ENCODE results near the gene ANKRD11.

Gene ANKRD11

DNA sequence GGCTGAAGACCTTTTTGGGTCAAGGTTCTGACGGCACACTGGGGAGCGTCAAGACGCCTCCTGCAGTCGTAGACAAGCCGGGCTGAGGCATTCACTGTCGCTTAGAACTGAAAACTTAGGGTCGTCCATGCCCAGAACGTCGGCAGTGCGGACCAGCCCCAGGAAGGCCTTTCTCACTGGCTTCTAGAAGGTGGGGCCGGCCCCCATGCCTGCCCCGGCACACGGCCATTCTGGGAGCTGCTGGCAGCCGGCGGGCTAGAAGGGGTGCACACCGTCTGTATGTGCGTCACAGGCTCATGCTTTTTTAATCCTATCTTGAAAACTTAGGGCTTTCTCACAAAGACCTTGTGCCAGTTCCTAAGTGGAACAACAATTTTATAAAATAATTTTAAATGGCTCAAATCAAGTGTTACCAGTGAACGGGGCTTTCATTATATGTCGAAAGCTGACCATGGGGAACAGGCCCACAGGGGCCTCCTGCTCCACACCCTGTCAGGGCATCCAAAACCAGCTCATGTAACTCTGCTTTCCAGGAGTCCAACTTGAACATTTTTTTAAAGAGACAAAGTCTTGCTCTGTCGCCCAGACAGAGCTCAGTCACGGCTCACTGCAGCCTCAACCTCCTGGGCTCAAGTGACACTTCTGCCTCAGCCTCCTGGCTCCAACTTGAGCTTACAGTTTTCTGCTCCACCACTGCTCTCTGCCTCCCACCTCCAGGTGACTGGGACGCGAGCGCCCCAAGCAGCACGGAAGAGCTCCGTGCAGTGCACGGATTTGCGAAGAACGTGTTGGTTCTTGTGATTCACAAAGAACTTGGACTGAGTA is 111.2 kb downstream of the ANKRD11 start:
- no peak for DNase-seq

DNA sequence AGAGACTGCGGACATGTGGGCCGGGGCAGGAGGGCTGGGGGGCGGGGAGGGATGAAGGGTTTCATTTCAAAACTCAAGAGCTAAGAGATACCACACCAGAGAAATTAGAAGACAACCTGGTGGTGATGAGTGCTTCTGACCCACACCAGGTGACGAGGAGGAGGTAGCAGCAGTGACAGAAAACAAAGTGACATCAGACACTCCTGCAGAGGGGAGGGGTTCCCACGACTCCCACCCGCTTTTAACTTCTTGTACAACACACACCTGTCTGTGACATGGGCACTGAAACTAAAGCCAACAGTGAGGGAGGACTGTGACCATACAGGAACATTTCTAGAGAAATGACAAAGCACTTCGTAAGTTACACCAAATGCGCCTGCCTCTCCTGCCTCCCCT is 112.9 kb downstream of the ANKRD11 start:
- no peak for DNase-seq

DNA sequence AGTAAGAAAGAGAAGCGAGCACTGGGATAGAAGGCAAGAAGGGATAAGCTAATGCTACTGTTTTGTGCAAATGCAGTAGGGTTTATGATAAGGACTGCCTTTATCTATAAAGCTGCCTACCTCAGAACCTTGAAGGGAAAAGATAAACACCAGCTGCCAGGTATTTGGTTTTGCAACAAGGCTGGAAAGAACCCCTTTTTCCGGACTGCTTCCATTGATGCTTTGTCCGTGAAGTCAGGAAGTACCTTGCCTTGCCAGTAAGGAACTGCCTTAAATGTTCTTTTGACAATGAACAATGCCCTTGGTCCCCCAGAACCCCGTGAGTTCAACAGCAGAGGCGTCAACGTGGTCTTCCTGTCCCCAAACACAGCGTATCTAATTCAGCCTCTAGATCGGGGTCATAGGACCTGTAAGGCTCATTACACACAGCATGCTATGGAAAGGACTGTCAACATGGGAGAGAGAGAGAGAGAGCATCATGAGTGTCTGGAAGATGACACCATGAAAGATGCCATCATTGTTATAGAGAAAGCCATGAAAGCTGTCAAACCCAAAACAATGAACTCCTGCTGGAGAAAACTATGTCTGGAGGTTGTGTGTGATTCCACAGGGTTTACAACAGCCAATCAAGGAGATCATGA is 113.4 kb downstream of the ANKRD11 start:
- DNase-seq = no peak

DNA sequence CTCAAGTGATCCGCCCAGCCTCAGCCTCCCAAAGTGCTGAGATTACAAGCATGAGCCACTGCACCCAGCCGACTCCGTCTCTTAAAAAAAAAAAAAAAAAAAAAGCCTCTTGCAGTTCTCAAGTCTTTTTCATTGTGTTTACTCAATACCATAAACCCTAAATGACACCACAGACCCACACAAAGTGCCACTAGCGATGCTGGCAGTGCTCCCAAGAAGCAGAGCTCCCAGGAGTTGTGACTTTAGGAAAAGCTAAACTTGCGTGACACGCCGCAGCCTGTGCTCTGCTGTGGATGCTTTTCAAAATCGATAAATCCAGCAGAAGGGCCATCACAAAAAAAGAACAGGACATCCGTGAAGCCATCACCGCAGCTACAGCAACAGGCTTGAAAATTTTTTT is 114.7 kb downstream of the ANKRD11 start:
- DNase-seq = no peak

DNA sequence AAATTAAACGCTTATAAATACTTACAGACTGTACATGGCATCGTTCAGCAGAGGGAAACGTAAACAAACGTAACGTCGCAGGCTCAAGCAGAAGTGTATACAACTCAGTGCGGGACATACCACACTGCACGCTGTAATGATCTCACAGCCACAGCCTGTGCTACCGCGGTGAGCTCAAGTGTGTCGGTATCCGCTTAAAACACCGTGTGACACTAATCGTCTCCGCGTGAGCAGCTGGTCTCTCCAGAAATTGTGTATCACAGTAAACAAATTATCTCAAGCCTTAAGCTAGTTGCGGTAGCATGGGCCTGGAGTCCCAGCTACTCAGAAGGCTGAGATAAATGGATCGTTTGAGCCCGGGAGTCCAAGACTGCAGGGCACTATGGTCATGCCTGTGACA is 115.3 kb downstream of the ANKRD11 start:
- DNase-seq = no peak

DNA sequence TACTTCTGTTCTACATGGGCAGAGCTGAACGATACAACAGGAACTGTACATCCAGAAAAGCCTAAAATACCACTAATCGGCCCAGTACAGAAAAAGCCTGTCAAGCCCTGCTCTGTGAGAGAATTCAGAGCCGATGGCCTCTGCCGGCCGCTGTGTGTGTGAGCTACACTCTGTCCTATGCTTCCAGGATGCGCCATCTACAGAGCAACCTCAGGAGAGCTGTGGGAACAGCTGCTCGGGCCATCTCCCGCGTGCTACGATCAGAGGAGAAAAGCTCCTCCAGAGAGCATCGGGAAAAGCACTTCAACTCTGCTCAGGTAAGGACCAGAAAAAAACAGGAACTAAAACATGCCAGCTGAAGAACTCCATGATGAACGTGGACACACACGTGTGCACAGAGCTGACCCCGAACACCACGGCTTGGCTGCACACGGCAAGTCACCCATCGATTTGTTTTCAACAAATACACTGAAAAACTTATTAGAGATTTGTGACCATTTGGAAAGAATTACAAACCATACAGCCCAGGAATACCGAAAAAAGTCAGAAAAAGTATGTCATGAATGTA is 115.9 kb downstream of the ANKRD11 start:
- no peak for DNase-seq

DNA sequence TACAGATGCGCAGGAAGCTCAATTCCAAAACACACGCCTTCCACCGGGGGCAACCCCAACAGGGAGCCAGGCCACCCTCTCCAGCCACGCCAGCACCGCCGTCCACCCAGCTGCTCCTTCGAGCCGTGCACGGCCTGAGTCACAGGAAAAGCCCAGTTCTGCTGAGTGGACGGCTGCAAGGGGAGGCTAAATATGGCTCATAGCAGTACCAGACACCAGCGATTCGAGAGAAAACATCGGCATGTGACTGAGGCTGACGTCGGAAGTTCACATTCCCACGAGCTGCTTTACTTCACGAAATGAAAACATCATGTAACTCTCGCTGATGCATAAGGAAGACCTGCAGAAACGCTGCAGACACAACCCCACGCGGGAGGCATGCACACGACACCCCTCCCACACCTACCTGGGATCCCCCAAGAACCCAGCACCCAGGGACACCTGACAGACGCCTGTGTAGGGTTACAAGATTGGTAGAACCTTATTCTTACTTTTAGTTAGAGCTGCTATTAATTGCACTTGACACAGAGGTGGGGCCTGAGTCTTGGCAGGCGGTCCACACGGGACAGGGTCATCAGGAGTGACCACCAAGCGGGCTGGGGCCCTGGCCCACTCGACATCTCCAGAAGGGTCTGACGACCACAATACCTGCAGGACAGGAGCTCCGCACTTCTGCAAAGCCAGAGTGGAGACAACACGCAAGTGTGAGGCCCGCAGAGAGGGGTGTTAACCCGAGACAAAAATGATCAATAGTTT is 116.8 kb downstream of the ANKRD11 start:
- DNase-seq = no peak

DNA sequence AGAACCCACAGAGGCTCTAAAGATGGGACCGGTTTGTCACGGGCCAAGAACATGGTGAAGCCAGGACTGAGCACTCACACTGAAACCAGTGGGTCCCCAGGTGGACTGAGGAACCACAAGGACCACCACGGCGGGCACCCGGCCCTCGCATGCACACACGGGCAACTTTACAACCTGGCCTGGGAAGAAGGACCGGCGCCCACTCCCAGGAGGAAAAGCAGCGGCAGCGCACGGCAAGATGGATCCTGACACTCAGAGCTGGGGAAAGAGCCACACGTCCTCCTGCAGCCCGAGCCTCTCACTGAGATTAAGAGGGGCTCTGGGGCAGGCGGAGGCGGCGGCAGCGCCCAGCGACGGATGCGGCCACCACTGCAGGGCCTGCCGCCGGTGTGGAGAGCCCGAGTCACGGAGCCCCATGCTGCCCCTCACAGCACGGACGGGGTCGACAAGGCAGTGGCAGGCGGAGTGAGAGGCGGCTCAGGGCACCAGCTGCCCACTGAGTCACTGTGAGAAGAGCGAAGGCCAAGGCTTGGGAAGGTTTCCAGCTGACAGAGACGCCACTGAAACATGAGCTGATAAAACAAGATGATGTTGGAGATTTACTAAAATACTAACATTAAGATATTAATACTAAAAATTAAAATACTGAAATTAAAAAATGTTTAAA is 118.3 kb downstream of the ANKRD11 start:
- DNase-seq = no peak

DNA sequence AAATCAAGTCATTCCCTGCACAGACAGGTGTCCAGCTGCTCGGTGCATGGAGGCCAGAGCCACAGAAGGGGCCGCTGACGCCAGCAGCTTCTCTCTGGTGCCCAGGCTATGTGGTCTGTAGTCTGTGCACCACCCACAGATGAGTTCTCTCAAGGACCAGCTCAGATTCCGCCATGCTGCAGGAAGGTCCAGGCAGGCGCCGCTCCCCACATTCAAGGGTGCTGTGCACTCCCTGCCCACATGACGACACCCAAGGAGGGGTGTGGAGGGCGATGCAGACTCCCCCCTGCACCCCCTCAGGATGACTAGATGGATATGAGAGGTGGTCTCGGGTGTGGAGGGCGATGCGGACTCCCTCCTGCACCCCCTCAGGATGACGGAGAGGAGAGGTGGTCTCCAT is 119.0 kb downstream of the ANKRD11 start:
- no peak for DNase-seq

DNA sequence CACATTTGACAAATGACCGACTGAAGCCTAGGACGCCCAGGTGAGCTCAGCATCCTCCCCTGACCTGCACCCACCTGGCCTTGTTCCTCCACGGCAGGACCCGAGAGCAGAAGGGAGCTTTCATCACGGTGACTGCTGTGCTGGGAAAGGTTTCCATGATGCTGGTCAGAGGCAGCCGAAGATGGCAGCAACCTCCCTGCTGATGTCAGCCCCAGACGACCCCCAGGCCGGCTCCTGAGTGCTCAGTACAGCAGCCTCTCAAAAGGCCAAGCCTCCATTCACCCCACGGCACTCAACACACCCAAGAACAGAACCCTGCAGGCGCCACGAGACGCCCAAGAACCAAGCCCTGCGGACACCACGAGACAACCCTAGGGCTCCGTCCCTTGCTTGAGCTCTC is 119.8 kb downstream of the ANKRD11 start:
- DNase-seq = no peak

DNA sequence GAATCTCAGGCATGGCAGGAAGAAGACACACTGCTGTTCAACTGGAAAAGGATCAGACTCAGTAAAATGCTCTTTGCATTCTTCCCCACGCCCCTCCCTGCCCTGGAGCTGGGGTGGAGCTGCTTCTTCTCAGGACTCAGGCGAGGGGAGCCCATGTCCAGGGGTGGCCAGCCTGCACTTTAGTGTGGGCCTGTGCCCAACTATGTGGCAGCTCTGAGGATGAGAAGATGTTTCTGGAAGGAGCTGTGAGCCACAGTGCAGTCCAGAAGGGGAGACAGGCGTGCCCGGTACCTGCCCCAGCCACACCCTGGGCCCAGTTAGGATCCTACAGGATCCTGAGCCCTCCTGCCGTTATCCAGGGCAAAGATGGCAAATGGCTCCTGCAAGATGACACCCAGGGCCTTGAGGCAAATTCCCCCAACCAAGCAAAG is 120.3 kb downstream of the ANKRD11 start:
- DNase-seq = no peak

DNA sequence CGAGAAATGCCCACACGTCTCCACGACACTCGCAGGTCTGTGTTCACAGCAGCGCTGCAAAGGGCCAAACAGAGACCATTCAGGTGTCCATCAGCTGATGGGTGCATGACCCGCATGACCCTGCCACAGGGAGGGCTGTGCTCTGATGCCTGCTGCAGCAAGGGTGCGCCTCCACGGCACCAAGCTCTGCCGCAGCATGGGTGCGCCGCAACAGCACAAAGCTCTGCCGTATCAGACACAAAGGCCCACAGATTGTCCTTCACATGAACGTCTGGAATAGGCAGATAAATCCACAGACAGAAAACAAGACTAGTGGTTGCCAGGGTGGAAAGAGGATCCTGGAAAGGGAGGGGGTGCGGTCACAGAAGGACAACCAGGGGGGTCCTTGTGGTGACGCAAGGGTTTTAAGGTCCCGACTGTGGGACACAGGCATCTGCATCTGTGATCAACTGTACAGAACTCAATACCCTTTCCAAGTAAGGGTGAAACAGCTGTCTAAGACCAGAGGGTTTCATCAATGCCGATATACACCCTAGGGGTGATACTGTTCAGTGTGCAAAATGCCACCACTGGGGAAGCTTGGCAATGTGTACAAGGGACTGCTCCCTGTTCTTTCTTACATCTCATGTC is 121.0 kb downstream of the ANKRD11 start:
- no peak for DNase-seq

DNA sequence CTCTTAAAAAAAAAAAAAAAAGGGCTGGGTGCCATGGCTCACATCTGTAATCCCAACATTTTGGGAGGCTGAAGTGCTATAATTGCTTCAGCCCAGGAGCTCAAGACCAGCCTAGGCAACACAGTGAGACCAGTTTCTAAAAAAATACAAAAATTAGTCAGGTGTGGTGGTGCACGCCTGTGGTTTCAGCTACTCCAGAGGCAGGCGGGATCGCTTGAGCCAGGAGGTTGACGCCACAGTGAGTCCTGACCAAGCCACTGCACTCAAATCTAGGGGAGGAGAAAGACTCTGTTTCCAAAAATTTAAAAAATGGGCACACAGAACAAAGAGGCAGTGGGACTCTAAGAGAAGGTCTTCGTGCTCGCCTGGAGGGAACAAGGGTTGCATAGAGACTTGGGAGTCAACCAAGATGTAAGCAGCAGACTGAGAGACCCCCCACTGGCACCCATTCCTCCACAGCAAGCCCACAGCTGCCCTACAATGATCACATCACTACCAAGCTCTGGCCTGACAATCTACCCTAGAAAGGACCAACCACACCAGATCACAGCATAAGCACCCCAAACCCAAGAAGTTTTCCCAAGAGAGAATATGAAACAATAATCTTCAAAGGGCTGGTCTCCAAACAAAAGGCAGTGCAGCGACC is 121.6 kb downstream of the ANKRD11 start:
- DNase-seq = no peak

DNA sequence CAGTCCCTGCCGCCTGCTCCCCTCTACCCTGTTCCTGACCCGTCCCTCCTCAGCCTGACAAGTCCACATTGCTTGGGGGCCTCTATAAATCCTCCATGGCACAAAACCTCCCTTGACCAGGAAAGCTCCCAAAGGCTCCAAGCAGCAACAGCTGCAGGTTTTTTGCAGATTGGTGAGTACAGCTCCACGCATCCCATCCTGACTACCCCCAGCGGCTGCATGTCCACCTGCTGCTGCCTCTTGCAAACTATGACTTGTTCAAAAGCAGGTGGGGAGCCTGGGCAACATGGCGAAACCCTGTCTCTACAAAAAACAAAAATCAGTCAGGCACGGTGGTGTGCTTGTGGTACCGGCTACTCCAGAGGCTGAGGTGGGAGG is 122.8 kb downstream of the ANKRD11 start:
- no peak for DNase-seq

DNA sequence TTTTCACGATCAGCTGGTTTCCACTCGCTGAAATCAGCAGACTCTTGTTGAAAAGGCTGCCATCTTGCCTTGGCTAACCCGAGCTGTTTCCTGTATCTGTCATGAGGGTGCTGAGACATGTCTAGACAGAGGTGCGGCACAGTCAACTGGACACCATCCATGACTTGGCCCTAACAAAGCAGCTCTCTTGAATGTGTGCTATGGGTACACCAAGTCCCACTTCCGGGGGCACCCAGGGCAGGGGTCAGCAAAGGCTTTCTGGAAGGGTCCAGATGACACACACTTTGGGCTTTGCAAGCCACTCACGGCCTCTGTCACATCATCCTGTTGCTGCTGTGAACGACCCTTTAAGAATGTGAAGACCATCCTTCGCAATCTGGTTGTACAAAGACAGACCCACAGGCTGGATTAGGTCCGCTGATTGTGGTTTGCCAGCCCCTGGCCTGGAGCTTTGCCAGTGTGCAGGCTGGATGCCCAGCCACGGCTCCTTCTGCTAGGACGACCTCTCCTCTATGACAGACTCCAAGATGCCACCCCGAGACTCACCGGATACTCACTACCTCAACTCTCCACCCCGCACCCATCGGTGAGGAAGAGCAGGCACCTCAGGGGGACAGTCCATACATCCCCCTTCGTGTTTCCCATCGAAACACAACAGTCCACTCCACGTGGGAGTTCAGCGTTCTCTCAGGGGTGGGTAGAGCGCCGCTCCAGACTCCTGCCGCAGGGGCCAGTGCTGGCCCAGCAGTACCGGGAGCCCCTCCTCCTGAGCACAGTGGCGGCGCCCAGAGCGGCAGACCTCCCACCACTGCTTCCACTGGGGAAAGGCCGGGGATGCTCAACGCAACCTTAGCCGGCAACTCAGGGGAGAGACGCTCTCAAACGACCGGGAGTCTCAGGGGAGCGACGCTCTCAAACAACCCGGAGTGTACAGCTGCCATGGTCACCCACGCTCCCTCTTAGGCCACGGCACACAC is 123.5 kb downstream of the ANKRD11 start:
- no peak for DNase-seq

DNA sequence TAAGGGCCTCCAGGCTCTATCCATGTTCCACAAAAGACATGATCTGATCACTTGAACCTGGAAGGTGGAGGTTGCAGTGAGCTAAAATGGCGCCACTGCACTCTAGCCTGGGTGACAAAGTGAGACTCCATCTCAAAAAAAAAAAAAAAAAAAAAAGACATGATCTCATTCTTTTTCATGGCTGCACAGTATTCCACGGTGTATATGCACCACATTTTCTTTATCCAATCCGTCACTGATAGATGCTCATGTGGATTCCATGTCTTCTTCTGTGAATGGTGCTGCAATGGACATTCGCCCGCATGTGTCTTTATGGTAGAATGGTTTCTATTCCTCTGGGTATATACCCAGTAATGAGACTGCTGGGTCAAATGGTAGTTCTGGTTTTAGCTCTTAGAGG is 124.4 kb downstream of the ANKRD11 start:
- DNase-seq = no peak

DNA sequence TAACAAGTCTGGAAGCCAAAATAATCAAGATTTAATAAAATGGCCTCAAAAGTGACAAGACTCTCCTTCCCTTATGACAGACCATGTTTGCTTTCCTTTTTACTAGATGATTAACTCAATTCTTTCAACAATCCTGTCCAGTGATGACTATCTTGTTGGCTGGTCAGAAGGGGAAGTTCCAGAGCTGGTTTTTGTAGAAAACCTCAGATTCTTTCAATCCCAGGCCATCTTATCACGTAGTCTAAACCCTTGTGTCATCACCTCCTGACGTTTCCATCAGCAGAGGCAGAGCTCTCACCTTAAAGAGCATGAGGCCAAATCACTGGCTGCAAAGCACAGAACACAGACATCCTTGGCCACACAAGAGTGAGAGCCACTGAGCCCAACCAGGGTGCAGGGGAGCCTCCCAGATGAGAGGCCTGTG is 125.3 kb downstream of the ANKRD11 start:
- no peak for DNase-seq

DNA sequence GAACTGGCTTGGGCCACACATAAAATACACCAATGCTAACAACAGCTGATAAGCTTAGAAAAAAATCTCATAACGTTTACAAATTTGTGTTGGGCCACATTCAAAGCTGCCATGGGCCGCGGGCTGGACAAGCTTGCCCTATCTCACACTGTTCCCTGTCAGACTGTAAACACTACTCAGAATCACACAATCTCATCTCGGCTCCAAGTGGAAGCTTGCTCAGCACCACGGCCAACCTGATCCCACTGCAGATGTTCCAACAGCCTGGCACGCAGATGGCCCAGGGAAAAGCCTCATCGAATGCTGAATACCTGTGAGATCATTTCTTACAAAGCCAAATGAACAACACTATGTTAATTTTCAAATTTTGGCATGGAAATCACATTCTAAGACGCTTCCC is 125.8 kb downstream of the ANKRD11 start:
- no peak for DNase-seq

DNA sequence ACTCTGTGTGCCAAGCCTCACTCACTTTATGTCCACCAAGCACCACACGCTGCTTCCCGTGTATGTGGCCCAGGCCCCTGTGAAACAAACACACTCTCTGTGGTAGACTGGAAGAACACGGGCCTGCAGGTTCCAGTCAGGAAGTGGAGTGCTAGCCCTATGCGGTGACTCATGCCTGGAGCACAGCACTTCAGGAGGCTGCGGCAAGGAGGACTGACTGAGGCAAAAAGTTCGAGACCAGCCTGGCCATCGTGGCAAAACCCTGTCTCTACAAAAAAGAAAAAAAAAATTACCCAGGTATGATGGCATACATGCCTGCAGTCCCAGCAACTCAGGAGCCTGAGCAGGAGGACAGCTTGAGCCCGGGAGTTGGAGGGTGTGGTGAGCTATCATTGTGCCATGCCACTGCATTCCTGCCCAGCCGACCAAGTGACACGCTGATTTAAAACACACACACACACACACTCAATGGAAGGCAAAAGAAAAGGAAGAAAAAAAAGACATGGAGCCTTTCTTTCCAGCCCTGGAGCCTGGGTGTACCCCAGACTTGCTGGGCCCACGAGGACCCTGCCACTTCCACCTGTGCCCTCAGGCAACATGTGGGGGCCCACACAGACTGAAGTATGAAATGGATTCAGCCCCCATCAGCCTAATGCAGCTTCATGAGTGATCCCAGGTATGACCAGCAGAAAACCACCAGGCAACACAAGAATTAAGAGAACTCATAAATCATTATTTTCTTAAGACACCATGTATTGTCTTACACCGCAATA is 126.6 kb downstream of the ANKRD11 start:
- peak; percentile 47 for DNase-seq
